ENCODE data around the gene VPS37C. TPM values are rescaled to one million over a fixed set of nuclear protein-coding genes. Genes with fewer than 3 reads are reported as not detected.

VPS37C gene
- total and polyA plus RNA-seq, 9 of the 15 experiments (the other 6 are each of a cell fraction or from before 2014, with no cell fraction given), result 0.62 to 29.8 (median 11.5) TPM

DNA sequence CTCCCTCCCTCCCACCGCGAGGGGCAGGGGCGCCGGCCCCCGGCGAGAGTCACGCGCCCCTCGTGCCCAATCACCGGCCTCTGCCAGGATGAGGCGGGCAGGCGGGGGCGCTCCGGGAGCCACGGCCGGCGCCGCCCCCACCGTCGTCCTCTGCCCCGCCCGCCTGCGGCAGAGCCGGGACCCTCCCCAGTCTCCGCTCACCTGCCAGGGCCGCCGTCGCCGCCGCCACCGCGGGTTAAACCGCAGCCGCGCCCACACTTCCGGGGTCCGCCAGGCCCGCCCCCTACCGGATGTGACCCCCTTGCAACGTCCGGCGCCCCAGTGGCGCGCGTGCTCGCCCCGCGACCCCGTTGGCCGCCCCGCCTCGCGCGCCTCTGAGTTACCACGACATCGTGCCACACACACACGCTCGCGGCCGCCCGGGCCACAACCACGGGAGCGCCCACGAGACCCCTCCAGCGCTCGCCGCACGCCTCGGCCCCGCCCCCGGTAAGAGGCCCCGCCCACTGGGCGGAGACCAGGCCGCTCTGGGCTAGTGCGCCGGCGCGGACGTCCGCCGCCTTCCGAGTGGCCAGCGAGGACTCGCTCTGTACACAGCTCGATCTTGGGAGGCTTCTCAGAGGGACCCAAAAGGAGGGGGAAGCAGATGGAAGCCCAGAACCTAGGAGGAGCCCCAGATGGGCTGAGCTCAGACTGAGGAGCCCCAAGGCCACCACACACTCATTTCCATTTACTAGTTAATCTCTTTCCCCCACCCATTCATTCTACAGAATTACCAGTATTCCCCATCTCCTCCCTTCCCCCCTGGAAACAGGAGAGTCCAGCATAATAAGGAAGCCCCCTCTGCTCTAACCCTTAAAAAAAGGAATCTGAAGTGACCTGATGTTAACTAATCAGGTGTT is at the start of gene VPS37C (continued):
- no peak for TF ChIP-seq ZNF445 (CRISPR knock-in tag; IDR thresholded peaks at IDR 0.05; ENCODE audit: low read depth)
- peak; percentile 96 for TF ChIP-seq GABPA (tag; conservative IDR thresholded peaks at IDR 0.05; ENCODE audit: low read depth)
- TF ChIP-seq TCFL5 (CRISPR knock-in tag; conservative IDR thresholded peaks at IDR 0.05), result no peak
- no peak for TF ChIP-seq ZNF133 (CRISPR knock-in tag; IDR thresholded peaks at IDR 0.05)
- TF ChIP-seq, protein P1, sequence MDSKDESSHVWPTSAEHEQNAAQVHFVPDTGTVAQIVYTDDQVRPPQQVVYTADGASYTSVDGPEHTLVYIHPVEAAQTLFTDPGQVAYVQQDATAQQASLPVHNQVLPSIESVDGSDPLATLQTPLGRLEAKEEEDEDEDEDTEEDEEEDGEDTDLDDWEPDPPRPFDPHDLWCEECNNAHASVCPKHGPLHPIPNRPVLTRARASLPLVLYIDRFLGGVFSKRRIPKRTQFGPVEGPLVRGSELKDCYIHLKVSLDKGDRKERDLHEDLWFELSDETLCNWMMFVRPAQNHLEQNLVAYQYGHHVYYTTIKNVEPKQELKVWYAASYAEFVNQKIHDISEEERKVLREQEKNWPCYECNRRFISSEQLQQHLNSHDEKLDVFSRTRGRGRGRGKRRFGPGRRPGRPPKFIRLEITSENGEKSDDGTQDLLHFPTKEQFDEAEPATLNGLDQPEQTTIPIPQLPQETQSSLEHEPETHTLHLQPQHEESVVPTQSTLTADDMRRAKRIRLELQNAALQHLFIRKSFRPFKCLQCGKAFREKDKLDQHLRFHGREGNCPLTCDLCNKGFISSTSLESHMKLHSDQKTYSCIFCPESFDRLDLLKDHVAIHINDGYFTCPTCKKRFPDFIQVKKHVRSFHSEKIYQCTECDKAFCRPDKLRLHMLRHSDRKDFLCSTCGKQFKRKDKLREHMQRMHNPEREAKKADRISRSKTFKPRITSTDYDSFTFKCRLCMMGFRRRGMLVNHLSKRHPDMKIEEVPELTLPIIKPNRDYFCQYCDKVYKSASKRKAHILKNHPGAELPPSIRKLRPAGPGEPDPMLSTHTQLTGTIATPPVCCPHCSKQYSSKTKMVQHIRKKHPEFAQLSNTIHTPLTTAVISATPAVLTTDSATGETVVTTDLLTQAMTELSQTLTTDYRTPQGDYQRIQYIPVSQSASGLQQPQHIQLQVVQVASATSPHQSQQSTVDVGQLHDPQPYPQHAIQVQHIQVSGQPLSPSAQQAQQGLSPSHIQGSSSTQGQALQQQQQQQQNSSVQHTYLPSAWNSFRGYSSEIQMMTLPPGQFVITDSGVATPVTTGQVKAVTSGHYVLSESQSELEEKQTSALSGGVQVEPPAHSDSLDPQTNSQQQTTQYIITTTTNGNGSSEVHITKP (IDR thresholded peaks at IDR 0.05; ENCODE audit: partially characterized antibody), result peak; percentile 99
- TF ChIP-seq TSC22D4 (tag; IDR thresholded peaks at IDR 0.05), result no peak
- TF ChIP-seq, protein P2, sequence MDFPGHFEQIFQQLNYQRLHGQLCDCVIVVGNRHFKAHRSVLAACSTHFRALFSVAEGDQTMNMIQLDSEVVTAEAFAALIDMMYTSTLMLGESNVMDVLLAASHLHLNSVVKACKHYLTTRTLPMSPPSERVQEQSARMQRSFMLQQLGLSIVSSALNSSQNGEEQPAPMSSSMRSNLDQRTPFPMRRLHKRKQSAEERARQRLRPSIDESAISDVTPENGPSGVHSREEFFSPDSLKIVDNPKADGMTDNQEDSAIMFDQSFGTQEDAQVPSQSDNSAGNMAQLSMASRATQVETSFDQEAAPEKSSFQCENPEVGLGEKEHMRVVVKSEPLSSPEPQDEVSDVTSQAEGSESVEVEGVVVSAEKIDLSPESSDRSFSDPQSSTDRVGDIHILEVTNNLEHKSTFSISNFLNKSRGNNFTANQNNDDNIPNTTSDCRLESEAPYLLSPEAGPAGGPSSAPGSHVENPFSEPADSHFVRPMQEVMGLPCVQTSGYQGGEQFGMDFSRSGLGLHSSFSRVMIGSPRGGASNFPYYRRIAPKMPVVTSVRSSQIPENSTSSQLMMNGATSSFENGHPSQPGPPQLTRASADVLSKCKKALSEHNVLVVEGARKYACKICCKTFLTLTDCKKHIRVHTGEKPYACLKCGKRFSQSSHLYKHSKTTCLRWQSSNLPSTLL (IDR thresholded peaks at IDR 0.05), result no peak
- no peak for TF ChIP-seq ZFP36 (IDR thresholded peaks at IDR 0.05; ENCODE audit: low read depth, low read length, partially characterized antibody)
- TF ChIP-seq, protein P3, sequence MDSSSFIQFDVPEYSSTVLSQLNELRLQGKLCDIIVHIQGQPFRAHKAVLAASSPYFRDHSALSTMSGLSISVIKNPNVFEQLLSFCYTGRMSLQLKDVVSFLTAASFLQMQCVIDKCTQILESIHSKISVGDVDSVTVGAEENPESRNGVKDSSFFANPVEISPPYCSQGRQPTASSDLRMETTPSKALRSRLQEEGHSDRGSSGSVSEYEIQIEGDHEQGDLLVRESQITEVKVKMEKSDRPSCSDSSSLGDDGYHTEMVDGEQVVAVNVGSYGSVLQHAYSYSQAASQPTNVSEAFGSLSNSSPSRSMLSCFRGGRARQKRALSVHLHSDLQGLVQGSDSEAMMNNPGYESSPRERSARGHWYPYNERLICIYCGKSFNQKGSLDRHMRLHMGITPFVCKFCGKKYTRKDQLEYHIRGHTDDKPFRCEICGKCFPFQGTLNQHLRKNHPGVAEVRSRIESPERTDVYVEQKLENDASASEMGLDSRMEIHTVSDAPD (CRISPR knock-in tag; IDR thresholded peaks at IDR 0.05), result no peak
- no peak for TF ChIP-seq NR2F6 (CRISPR knock-in tag; IDR thresholded peaks at IDR 0.05)
- TF ChIP-seq ETV1 (tag; conservative IDR thresholded peaks at IDR 0.05; ENCODE audit: low read depth), result peak; percentile 66
- no peak for TF ChIP-seq SMARCA4 (IDR thresholded peaks at IDR 0.05)
- TF ChIP-seq MEIS2 (IDR thresholded peaks at IDR 0.05; ENCODE audit: partially characterized antibody), result no peak
- peak in 1 of 2 experiments; percentile 96; a peak in 3 of 4 replicates for TF ChIP-seq MAZ (CRISPR knock-in tag; conservative IDR thresholded peaks at IDR 0.05 in 1 of 2, IDR thresholded peaks at IDR 0.05 in 1 of 2)
- no peak for TF ChIP-seq ZFPM2 (CRISPR knock-in tag; IDR thresholded peaks at IDR 0.05)
- peak; percentile 21 for TF ChIP-seq SMAD1 (IDR thresholded peaks at IDR 0.05; ENCODE audit: low read depth, low read length, partially characterized antibody)
- no peak for TF ChIP-seq RAD21 (CRISPR knock-in tag; conservative IDR thresholded peaks at IDR 0.05 in 1 of 2, IDR thresholded peaks at IDR 0.05 in 1 of 2)
- TF ChIP-seq SAFB (IDR thresholded peaks at IDR 0.05; ENCODE audit: borderline replicate concordance, low read depth, low read length), result peak; percentile 88
- TF ChIP-seq NBN (IDR thresholded peaks at IDR 0.05; ENCODE audit: low read depth), result no peak
- no peak for TF ChIP-seq SPI1 (IDR thresholded peaks at IDR 0.05; ENCODE audit: borderline replicate concordance, low read depth, low read length)
- TF ChIP-seq SLC30A9 (CRISPR knock-in tag; IDR thresholded peaks at IDR 0.05), result no peak
